Measurements from ENCODE around the gene VANGL2.

DNA sequence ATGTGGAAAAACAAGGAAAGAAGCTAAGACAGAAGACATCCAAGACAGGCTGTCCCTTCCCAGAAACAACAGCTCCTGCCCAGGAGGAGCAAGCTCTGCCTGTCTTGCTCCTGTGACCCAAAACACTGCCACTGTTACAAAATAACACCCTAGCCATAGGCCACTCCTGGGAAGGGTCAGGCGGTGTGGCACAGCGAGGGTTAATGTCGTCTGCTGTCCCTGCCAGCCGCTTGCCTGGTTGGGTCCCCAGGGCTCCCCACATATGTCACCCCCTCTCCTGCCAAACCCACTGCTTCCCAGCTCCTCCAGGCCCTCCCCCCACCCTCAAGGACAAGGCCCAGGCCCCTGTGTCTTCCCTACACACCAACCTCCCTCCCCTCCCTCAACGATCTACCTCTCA, 37.4 kb upstream of the VANGL2 start:
- TF ChIP-seq TCF12 (IDR thresholded peaks at IDR 0.05; ENCODE audit: low read depth, low read length) (no peak), SIN3A (conservative IDR thresholded peaks at IDR 0.05 in 1 of 2, IDR thresholded peaks at IDR 0.05 in 1 of 2; ENCODE audit: low read depth in 1 of 2, low read length in 2 of 2) (no peak), BCL11A (IDR thresholded peaks at IDR 0.05; ENCODE audit: low read depth in 2 of 2, low read length in 2 of 2) (no peak), GABPA (IDR thresholded peaks at IDR 0.05; ENCODE audit: borderline replicate concordance, insufficient read depth, low read length) (no peak), RAD21 (IDR thresholded peaks at IDR 0.05 in 1 of 2, conservative IDR thresholded peaks at IDR 0.05 in 1 of 2; ENCODE audit: low read depth in 2 of 2, low read length in 2 of 2) (no peak)
- TF ChIP-seq, protein P1, sequence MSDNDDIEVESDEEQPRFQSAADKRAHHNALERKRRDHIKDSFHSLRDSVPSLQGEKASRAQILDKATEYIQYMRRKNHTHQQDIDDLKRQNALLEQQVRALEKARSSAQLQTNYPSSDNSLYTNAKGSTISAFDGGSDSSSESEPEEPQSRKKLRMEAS (IDR thresholded peaks at IDR 0.05), result no peak
- TF ChIP-seq, protein P2, sequence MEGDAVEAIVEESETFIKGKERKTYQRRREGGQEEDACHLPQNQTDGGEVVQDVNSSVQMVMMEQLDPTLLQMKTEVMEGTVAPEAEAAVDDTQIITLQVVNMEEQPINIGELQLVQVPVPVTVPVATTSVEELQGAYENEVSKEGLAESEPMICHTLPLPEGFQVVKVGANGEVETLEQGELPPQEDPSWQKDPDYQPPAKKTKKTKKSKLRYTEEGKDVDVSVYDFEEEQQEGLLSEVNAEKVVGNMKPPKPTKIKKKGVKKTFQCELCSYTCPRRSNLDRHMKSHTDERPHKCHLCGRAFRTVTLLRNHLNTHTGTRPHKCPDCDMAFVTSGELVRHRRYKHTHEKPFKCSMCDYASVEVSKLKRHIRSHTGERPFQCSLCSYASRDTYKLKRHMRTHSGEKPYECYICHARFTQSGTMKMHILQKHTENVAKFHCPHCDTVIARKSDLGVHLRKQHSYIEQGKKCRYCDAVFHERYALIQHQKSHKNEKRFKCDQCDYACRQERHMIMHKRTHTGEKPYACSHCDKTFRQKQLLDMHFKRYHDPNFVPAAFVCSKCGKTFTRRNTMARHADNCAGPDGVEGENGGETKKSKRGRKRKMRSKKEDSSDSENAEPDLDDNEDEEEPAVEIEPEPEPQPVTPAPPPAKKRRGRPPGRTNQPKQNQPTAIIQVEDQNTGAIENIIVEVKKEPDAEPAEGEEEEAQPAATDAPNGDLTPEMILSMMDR (IDR thresholded peaks at IDR 0.05; ENCODE audit: control extremely low read depth in 1 of 3, insufficient read depth in 1 of 3, low read depth in 1 of 3, low read length in 3 of 3), result no peak
- TF ChIP-seq, protein P3, sequence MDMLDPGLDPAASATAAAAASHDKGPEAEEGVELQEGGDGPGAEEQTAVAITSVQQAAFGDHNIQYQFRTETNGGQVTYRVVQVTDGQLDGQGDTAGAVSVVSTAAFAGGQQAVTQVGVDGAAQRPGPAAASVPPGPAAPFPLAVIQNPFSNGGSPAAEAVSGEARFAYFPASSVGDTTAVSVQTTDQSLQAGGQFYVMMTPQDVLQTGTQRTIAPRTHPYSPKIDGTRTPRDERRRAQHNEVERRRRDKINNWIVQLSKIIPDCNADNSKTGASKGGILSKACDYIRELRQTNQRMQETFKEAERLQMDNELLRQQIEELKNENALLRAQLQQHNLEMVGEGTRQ (IDR thresholded peaks at IDR 0.05; ENCODE audit: low read length), result no peak
